Measurements from ENCODE around the gene FKBP15. TPM values are rescaled to one million over a fixed set of nuclear protein-coding genes. Genes with fewer than 3 reads are reported as not detected.

FKBP15 gene
- total RNA-seq, 1 experiment from 2014 or later, result 17.6 TPM

- H3K27me3 ChIP-seq (ENCODE audit: control insufficient read depth, insufficient read depth, low read length), result no peaks in the 10 kb centered on the region
- ChIA-PET CTCF (no interaction called here), POLR2A (no interaction called here)
- intact Hi-C loops (cut with micrococcal nuclease; ENCODE audit: unreplicated experiment) (no loop called here), in situ Hi-C loops (cut with HindIII; ENCODE audit: low pct_unique_long_range_greater_than_20kb, low sequenced_read_pairs) (no loop called here)
- DNase-seq (ENCODE audit: low read depth, low spot score) (no peak), ATAC-seq (no peak)
- no peaks in the 10 kb centered on the region for H3K9me3 ChIP-seq (ENCODE audit: control insufficient read depth, insufficient read depth, low read depth, low read length)
- no TSS peak for BruUV-seq (replicated peaks)
- H3K27ac ChIP-seq (ENCODE audit: low read length), result no peak overlapping the region
- H3K36me3 ChIP-seq (ENCODE audit: control insufficient read depth, insufficient read depth, low read length), result peaks cover 11% of the 10 kb centered on the region
- no peak overlapping the region for H3K4me3 ChIP-seq (ENCODE audit: low read depth in 2 of 2, low read length in 2 of 2)
- no peak for TF ChIP-seq POLR2AphosphoS5 (IDR thresholded peaks at IDR 0.05; ENCODE audit: low read depth, low read length)
- TF ChIP-seq SIN3A (IDR thresholded peaks at IDR 0.05; ENCODE audit: borderline replicate concordance, insufficient read depth, low read depth, low read length), result no peak
- no peak for TF ChIP-seq CTCF (IDR thresholded peaks at IDR 0.05)
- TF ChIP-seq REST (IDR thresholded peaks at IDR 0.05; ENCODE audit: insufficient read depth in 1 of 2, low read depth in 2 of 2, low read length in 1 of 2), result no peak
- no peak for TF ChIP-seq TCF7L2 (IDR thresholded peaks at IDR 0.05; ENCODE audit: low read depth, low read length)
- no peaks in the 10 kb centered on the region for H3K4me1 ChIP-seq (ENCODE audit: control insufficient read depth, insufficient read depth, low read length)
Measured at GRCh38 chr9:113185271-113185670, 35.8 kb downstream of the FKBP15 start.

- Histone ChIP-seq H3K36me3 (ENCODE audit: control insufficient read depth, insufficient read depth, low read length) (peaks cover 8% of the 10 kb centered on the region), H3K4me1 (ENCODE audit: control insufficient read depth, insufficient read depth, low read length) (no peaks in the 10 kb centered on the region), H3K27ac (ENCODE audit: low read length) (no peak overlapping the region), H3K27me3 (ENCODE audit: control insufficient read depth, insufficient read depth, low read length) (no peaks in the 10 kb centered on the region), H3K4me3 (ENCODE audit: low read depth in 2 of 2, low read length in 2 of 2) (no peak overlapping the region), H3K9me3 (ENCODE audit: control insufficient read depth, insufficient read depth, low read depth, low read length) (no peaks in the 10 kb centered on the region)
- DNase-seq (ENCODE audit: low read depth, low spot score) (no peak), ATAC-seq (no peak)
- intact Hi-C loops (cut with micrococcal nuclease; ENCODE audit: unreplicated experiment), result no loop called here
- no TSS peak for BruUV-seq (replicated peaks)
- TF ChIP-seq POLR2AphosphoS5 (IDR thresholded peaks at IDR 0.05; ENCODE audit: low read depth, low read length), result no peak
- TF ChIP-seq CTCF (IDR thresholded peaks at IDR 0.05), result no peak
- TF ChIP-seq TCF7L2 (IDR thresholded peaks at IDR 0.05; ENCODE audit: low read depth, low read length), result no peak
- TF ChIP-seq SIN3A (IDR thresholded peaks at IDR 0.05; ENCODE audit: borderline replicate concordance, insufficient read depth, low read depth, low read length), result no peak
- no peak for TF ChIP-seq REST (IDR thresholded peaks at IDR 0.05; ENCODE audit: insufficient read depth in 1 of 2, low read depth in 2 of 2, low read length in 1 of 2)
- CTCF ChIA-PET, result no interaction called here
- POLR2A ChIA-PET, result no interaction called here
- in situ Hi-C loops (cut with HindIII; ENCODE audit: low pct_unique_long_range_greater_than_20kb, low sequenced_read_pairs), result no loop called here
Measured at GRCh38 chr9:113184539-113184938, 36.5 kb downstream of the FKBP15 start.
